HEK293 (cell line): Measurements from ENCODE around the gene ST7.

Source experiments
- CTCF ChIA-PET: fragments of 350-600 bp; formaldehyde crosslinking; extraction: SDS; loops from one replicate; lab custom pipeline; 2021; ENCODE audit warnings: antibody characterized with exemption; lab: Yijun Ruan, JAX
- POLR2A ChIA-PET: fragments of 300-600 bp; formaldehyde crosslinking; extraction: SDS; loops from one replicate; lab custom pipeline; 2020; ENCODE audit warnings: antibody characterized with exemption, inconsistent platforms; lab: Yijun Ruan, JAX
- H3K27ac ChIP-seq: fragments of 200-500 bp; sonication (Bioruptor generic); 2 replicates; pipeline ENCODE4 v1.5.1; 2014; ENCODE audit warnings: low read depth, low read length, control low read depth, inconsistent platforms; ENCODE audit errors: extremely low read depth
- H3K36me3 ChIP-seq, 2 experiments: fragments of 200-500 bp in 1 of 2; sonication (Bioruptor generic) in 1 of 2; 1 replicate in 1 of 2; 2 replicates in 1 of 2; pipeline ENCODE4 v1.5.1; 2014 to 2017; ENCODE audit warnings: inconsistent platforms in 2 of 2, low read length in 2 of 2; ENCODE audit not compliant: control insufficient read depth in 2 of 2, insufficient read depth in 1 of 2
- H3K4me1 ChIP-seq: fragments of 200-500 bp; sonication (Bioruptor generic); 2 replicates; pipeline ENCODE4 v1.5.1; 2014; ENCODE audit warnings: mild to moderate bottlenecking, low read length, inconsistent platforms; ENCODE audit not compliant: control insufficient read depth, insufficient read depth
- H3K4me3 ChIP-seq: 2 replicates; pipeline ENCODE4 v1.5.1; 2011; ENCODE audit warnings: low read depth, mild to moderate bottlenecking, control low read depth, low read length, moderate library complexity
- H3K9me3 ChIP-seq: fragments of 200-500 bp; sonication (Bioruptor generic); 2 replicates; pipeline ENCODE4 v1.5.1; 2014; ENCODE audit warnings: low read depth, low read length, inconsistent platforms; ENCODE audit not compliant: control insufficient read depth, insufficient read depth
- EGR2 ChIP-seq: fragments of 450-650 bp; formaldehyde crosslinking; IDR thresholded peaks from 2 replicates; pipeline ENCODE4 v1.5.1; 2016; ENCODE audit warnings: low read depth, missing biosample characterization, missing genetic modification characterization
- HOXA7 ChIP-seq: sonication (generic); formaldehyde crosslinking; IDR thresholded peaks from 2 replicates; pipeline ENCODE4 v1.8.1; 2022; ENCODE audit warnings: missing genetic modification reagents, borderline replicate concordance
- KLF10 ChIP-seq: fragments of 450-650 bp; IDR thresholded peaks from 2 replicates; pipeline ENCODE4 v1.5.1; 2018; ENCODE audit warnings: missing biosample characterization, mild to moderate bottlenecking, missing genetic modification characterization
- KLF16 ChIP-seq: fragments of 450-650 bp; formaldehyde crosslinking; IDR thresholded peaks from 2 replicates; pipeline ENCODE4 v1.5.1; 2017; ENCODE audit warnings: missing biosample characterization, missing genetic modification characterization
- SALL2 ChIP-seq: fragments of 450-650 bp; formaldehyde crosslinking; IDR thresholded peaks from 2 replicates; pipeline ENCODE4 v1.5.0; 2017; ENCODE audit warnings: missing biosample characterization, mild to moderate bottlenecking, missing genetic modification characterization, borderline replicate concordance
- SCRT1 ChIP-seq: fragments of 450-650 bp; formaldehyde crosslinking; IDR thresholded peaks from 2 replicates; pipeline ENCODE4 v1.5.1; 2016; ENCODE audit warnings: missing biosample characterization, missing genetic modification characterization, borderline replicate concordance
- SP7 ChIP-seq: fragments of 450-650 bp; formaldehyde crosslinking; IDR thresholded peaks from 2 replicates; pipeline ENCODE4 v1.5.1; 2016; ENCODE audit warnings: missing biosample characterization, missing genetic modification characterization
- TRIM28 ChIP-seq: IDR thresholded peaks from 2 replicates; pipeline ENCODE4 v1.6.1; 2011; ENCODE audit warnings: low read length, control low read depth, borderline replicate concordance
- WT1 ChIP-seq: fragments of 450-650 bp; formaldehyde crosslinking; IDR thresholded peaks from 2 replicates; pipeline ENCODE4 v1.5.1; 2016; ENCODE audit warnings: missing biosample characterization, missing genetic modification characterization
- ZNF133 ChIP-seq: fragments of 450-650 bp; formaldehyde crosslinking; IDR thresholded peaks from 2 replicates; pipeline ENCODE4 v1.5.1; 2016; ENCODE audit warnings: missing biosample characterization, missing genetic modification characterization
- ZNF140 ChIP-seq: fragments of 450-650 bp; formaldehyde crosslinking; IDR thresholded peaks from 2 replicates; pipeline ENCODE4 v1.5.1; 2016; ENCODE audit warnings: missing biosample characterization, missing genetic modification characterization
- ZNF16 ChIP-seq: fragments of 450-650 bp; formaldehyde crosslinking; IDR thresholded peaks from 2 replicates; pipeline ENCODE4 v1.5.1; 2016; ENCODE audit warnings: low read depth, missing biosample characterization, missing genetic modification characterization
- ZNF169 ChIP-seq: fragments of 450-650 bp; formaldehyde crosslinking; IDR thresholded peaks from 2 replicates; pipeline ENCODE4 v1.5.1; 2016; ENCODE audit warnings: missing biosample characterization, missing genetic modification characterization
- ZNF184 ChIP-seq: fragments of 450-650 bp; IDR thresholded peaks from 2 replicates; pipeline ENCODE4 v1.5.1; 2018; ENCODE audit warnings: missing biosample characterization, mild to moderate bottlenecking, missing genetic modification characterization
- ZNF221 ChIP-seq: fragments of 450-650 bp; formaldehyde crosslinking; IDR thresholded peaks from 2 replicates; pipeline ENCODE4 v1.5.1; 2017; ENCODE audit warnings: missing biosample characterization, missing genetic modification characterization, borderline replicate concordance
- ZNF248 ChIP-seq: fragments of 450-650 bp; formaldehyde crosslinking; IDR thresholded peaks from 2 replicates; pipeline ENCODE4 v1.5.1; 2017; ENCODE audit warnings: missing biosample characterization, missing genetic modification characterization
- ZNF274 ChIP-seq, 2 experiments: fragments of 200-500 bp in 1 of 2; fragments of 450-650 bp in 1 of 2; sonication (Bioruptor generic) in 1 of 2; formaldehyde crosslinking in 1 of 2; IDR thresholded peaks; 2 replicates each; pipeline versions ENCODE4 v1.5.1 to v1.6.1; 2014 to 2016; ENCODE audit warnings: borderline replicate concordance in 1 of 2, inconsistent platforms in 1 of 2, low read length in 1 of 2, missing biosample characterization in 1 of 2, missing genetic modification characterization in 1 of 2
- ZNF341 ChIP-seq: fragments of 450-650 bp; formaldehyde crosslinking; IDR thresholded peaks from 2 replicates; pipeline ENCODE4; 2016; ENCODE audit warnings: low read depth, missing biosample characterization, missing genetic modification characterization
- ZNF544 ChIP-seq: fragments of 450-650 bp; formaldehyde crosslinking; IDR thresholded peaks from 2 replicates; pipeline ENCODE4 v1.5.0; 2017; ENCODE audit warnings: missing biosample characterization, missing genetic modification characterization
- ZNF549 ChIP-seq: fragments of 450-650 bp; IDR thresholded peaks from 2 replicates; pipeline ENCODE4 v1.5.1; 2018; ENCODE audit warnings: missing biosample characterization, missing genetic modification characterization, mild to moderate bottlenecking, inconsistent platforms, moderate library complexity
- ZNF629 ChIP-seq: fragments of 450-650 bp; formaldehyde crosslinking; IDR thresholded peaks from 2 replicates; pipeline ENCODE4 v1.5.1; 2017; ENCODE audit warnings: missing biosample characterization, missing genetic modification characterization
- ZNF670 ChIP-seq: fragments of 450-650 bp; formaldehyde crosslinking; IDR thresholded peaks from 2 replicates; pipeline ENCODE4 v1.5.1; 2016; ENCODE audit warnings: missing biosample characterization, missing genetic modification characterization, low read depth
- ZNF768 ChIP-seq: fragments of 450-650 bp; formaldehyde crosslinking; IDR thresholded peaks from 2 replicates; pipeline ENCODE4 v1.5.1; 2018; ENCODE audit warnings: missing biosample characterization, mild to moderate bottlenecking, missing genetic modification characterization
- ZNF837 ChIP-seq: fragments of 450-650 bp; formaldehyde crosslinking; IDR thresholded peaks from 2 replicates; pipeline ENCODE4 v1.5.1; 2016; ENCODE audit warnings: missing biosample characterization, missing genetic modification characterization
- TF ChIP-seq, protein P1 (sequence below): fragments of 450-650 bp; formaldehyde crosslinking; IDR thresholded peaks from 2 replicates; pipeline ENCODE4 v1.5.1; 2017; ENCODE audit warnings: missing biosample characterization, missing genetic modification characterization
- TF ChIP-seq, protein P2 (sequence below): fragments of 450-650 bp; formaldehyde crosslinking; IDR thresholded peaks from 2 replicates; pipeline ENCODE4 v1.5.1; 2016; ENCODE audit warnings: missing biosample characterization, missing genetic modification characterization
- TF ChIP-seq, protein P3 (sequence below): fragments of 450-650 bp; formaldehyde crosslinking; IDR thresholded peaks from 2 replicates; pipeline ENCODE4 v1.5.1; 2016; ENCODE audit warnings: missing biosample characterization, missing genetic modification characterization
- TF ChIP-seq, protein P4 (sequence below): fragments of 450-650 bp; formaldehyde crosslinking; IDR thresholded peaks from 2 replicates; pipeline ENCODE4 v1.5.1; 2016; ENCODE audit warnings: missing biosample characterization, missing genetic modification characterization, borderline replicate concordance
- TF ChIP-seq, protein P5 (sequence below): fragments of 450-650 bp; formaldehyde crosslinking; IDR thresholded peaks from 2 replicates; pipeline ENCODE4 v1.5.1; 2016; ENCODE audit warnings: missing biosample characterization, missing genetic modification characterization

ST7 gene

DNA sequence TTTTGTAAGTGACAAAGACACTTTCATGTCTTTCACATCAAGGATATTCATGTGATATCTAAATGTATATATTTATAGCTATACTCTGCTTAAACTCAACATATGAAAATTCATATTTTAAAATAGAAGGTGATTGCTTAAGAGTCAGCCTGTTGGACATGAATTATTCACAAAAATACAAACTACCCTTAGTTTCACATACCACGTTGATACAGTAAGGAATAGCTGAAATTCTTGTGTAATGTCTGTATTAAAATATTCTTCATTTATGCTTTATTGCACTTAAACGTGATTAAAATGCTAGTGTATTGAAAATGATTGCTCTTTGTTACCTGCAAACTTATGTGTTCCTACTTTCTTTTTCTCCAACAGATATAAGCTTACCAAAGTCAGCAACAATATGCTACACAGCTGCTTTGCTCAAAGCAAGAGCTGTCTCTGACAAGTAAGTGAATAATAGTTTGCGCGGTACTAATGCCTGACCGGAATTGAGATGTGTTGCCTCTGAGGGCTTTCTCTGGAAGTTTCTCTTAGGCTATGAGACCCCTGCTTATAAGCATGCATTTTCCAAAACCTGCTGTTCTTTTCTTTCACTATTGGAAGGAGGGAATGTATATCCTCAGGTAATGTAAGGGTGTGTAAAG is 235.8 kb downstream of the ST7 start:
- H3K9me3 ChIP-seq: no peaks in the 10 kb centered on the region
- H3K4me3 ChIP-seq: no peak overlapping the region
- ChIA-PET CTCF (no interaction called here), POLR2A (no interaction called here)
- peaks cover 2% of the 10 kb centered on the region; the same call in 1 of the 2 replicates for H3K4me1 ChIP-seq
- H3K36me3 ChIP-seq: no peaks in the 10 kb centered on the region
- TF ChIP-seq ZNF629 (tag by site-specific recombination) (no peak), ZNF221 (no peak), SCRT1 (tag by site-specific recombination) (no peak), ZNF544 (tag by site-specific recombination) (no peak), KLF16 (tag by site-specific recombination) (no peak), SALL2 (no peak), ZNF670 (tag by site-specific recombination) (no peak), ZNF549 (tag by site-specific recombination) (no peak), ZNF169 (tag by site-specific recombination) (no peak), EGR2 (no peak), WT1 (no peak), KLF10 (tag by site-specific recombination) (no peak), ZNF140 (no peak)
- TF ChIP-seq, protein P1, sequence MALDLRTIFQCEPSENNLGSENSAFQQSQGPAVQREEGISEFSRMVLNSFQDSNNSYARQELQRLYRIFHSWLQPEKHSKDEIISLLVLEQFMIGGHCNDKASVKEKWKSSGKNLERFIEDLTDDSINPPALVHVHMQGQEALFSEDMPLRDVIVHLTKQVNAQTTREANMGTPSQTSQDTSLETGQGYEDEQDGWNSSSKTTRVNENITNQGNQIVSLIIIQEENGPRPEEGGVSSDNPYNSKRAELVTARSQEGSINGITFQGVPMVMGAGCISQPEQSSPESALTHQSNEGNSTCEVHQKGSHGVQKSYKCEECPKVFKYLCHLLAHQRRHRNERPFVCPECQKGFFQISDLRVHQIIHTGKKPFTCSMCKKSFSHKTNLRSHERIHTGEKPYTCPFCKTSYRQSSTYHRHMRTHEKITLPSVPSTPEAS (tag by site-specific recombination): no peak
- TF ChIP-seq, protein P2, sequence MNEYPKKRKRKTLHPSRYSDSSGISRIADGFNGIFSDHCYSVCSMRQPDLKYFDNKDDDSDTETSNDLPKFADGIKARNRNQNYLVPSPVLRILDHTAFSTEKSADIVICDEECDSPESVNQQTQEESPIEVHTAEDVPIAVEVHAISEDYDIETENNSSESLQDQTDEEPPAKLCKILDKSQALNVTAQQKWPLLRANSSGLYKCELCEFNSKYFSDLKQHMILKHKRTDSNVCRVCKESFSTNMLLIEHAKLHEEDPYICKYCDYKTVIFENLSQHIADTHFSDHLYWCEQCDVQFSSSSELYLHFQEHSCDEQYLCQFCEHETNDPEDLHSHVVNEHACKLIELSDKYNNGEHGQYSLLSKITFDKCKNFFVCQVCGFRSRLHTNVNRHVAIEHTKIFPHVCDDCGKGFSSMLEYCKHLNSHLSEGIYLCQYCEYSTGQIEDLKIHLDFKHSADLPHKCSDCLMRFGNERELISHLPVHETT (tag by site-specific recombination): no peak
- no peak overlapping the region for H3K27ac ChIP-seq

DNA sequence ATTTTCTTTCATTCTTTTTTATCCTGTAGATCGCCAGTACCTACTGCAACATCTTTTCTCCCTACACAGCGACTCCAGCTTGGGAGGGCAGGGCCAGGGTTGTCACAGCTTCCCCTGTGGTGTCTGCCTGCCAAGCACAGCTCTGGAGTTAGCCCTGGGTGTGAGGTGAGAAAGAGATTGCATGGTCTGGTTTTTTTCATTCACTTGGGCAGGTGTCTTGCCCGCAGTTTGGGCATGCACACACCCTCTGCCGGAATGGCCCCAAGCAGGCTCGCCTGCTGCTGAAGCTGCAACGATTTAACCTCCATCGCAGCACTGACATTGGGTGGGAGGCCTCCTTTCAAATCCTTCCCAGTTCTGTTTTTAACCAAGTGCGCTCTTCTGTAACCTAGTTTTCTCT is 236.8 kb downstream of the ST7 start:
- no peaks in the 10 kb centered on the region for H3K36me3 ChIP-seq
- POLR2A ChIA-PET: no interaction called here
- TF ChIP-seq SP7 (tag by site-specific recombination) (no peak), ZNF341 (no peak), ZNF221 (no peak), ZNF837 (tag by site-specific recombination) (no peak), ZNF248 (no peak), ZNF133 (tag by site-specific recombination) (no peak), ZNF16 (no peak), ZNF274 (IDR thresholded peaks at IDR 0.05; ENCODE audit: low read length) (no peak), ZNF274 (tag by site-specific recombination; IDR thresholded peaks at IDR 0.05; ENCODE audit: borderline replicate concordance) (no peak), HOXA7 (CRISPR knock-in tag) (no peak), ZNF768 (tag by site-specific recombination) (no peak), ZNF184 (no peak), TRIM28 (no peak)
- TF ChIP-seq, protein P3, sequence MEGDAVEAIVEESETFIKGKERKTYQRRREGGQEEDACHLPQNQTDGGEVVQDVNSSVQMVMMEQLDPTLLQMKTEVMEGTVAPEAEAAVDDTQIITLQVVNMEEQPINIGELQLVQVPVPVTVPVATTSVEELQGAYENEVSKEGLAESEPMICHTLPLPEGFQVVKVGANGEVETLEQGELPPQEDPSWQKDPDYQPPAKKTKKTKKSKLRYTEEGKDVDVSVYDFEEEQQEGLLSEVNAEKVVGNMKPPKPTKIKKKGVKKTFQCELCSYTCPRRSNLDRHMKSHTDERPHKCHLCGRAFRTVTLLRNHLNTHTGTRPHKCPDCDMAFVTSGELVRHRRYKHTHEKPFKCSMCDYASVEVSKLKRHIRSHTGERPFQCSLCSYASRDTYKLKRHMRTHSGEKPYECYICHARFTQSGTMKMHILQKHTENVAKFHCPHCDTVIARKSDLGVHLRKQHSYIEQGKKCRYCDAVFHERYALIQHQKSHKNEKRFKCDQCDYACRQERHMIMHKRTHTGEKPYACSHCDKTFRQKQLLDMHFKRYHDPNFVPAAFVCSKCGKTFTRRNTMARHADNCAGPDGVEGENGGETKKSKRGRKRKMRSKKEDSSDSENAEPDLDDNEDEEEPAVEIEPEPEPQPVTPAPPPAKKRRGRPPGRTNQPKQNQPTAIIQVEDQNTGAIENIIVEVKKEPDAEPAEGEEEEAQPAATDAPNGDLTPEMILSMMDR (tag by site-specific recombination): no peak
- TF ChIP-seq, protein P4, sequence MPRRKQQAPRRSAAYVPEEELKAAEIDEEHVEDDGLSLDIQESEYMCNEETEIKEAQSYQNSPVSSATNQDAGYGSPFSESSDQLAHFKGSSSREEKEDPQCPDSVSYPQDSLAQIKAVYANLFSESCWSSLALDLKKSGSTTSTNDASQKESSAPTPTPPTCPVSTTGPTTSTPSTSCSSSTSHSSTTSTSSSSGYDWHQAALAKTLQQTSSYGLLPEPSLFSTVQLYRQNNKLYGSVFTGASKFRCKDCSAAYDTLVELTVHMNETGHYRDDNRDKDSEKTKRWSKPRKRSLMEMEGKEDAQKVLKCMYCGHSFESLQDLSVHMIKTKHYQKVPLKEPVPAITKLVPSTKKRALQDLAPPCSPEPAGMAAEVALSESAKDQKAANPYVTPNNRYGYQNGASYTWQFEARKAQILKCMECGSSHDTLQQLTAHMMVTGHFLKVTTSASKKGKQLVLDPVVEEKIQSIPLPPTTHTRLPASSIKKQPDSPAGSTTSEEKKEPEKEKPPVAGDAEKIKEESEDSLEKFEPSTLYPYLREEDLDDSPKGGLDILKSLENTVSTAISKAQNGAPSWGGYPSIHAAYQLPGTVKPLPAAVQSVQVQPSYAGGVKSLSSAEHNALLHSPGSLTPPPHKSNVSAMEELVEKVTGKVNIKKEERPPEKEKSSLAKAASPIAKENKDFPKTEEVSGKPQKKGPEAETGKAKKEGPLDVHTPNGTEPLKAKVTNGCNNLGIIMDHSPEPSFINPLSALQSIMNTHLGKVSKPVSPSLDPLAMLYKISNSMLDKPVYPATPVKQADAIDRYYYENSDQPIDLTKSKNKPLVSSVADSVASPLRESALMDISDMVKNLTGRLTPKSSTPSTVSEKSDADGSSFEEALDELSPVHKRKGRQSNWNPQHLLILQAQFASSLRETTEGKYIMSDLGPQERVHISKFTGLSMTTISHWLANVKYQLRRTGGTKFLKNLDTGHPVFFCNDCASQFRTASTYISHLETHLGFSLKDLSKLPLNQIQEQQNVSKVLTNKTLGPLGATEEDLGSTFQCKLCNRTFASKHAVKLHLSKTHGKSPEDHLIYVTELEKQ: no peak
- TF ChIP-seq, protein P5, sequence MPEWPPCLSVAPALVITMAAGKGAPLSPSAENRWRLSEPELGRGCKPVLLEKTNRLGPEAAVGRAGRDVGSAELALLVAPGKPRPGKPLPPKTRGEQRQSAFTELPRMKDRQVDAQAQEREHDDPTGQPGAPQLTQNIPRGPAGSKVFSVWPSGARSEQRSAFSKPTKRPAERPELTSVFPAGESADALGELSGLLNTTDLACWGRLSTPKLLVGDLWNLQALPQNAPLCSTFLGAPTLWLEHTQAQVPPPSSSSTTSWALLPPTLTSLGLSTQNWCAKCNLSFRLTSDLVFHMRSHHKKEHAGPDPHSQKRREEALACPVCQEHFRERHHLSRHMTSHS (tag by site-specific recombination): no peak
- H3K4me1 ChIP-seq: peaks cover 2% of the 10 kb centered on the region; the same call in 1 of the 2 replicates
- H3K4me3 ChIP-seq: no peak overlapping the region
- no peak overlapping the region for H3K27ac ChIP-seq
- CTCF ChIA-PET: no interaction called here
- no peaks in the 10 kb centered on the region for H3K9me3 ChIP-seq
